Cerebellar cortex (tissue), 1 donor: ENCODE data around the gene HMCES.
"Not testable (repeated sequence)": the region's sequence is repeated elsewhere in the genome, so short reads cannot be mapped to it uniquely, and the experiment has no call there.

Source experiments
- DNase-seq: peaks from one replicate; pipeline ENCODE4 v3.0.0-alpha.2; 2015; ENCODE audit warnings: low spot score

The HMCES gene

GRCh38 chr3:129257609-129258008 is 21.1 kb upstream of the HMCES start:
- DNase-seq: no peak

- DNase-seq: no peak
Observed at GRCh38 chr3:129259612-129260477, 18.8 kb upstream of the HMCES start.

DNA sequence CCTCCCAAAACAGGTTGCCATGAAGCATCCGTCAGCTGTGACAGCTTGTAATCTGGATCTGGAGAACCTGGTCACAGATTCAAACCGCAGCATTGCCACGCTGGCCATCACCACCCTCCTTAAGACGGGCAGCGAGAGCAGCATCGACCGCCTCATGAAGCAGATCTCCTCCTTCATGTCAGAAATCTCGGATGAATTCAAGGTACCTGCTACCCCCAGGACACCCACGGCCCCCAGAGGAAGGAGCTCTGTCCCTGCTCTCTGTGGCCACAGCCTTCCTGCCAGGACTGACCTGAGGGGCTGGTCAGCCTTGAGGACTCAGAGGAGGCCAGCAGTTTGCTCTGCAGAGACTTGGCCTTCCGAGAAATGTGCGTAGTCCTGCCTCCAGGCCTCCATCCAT is 18.1 kb upstream of the HMCES start:
- DNase-seq: no peak

DNA sequence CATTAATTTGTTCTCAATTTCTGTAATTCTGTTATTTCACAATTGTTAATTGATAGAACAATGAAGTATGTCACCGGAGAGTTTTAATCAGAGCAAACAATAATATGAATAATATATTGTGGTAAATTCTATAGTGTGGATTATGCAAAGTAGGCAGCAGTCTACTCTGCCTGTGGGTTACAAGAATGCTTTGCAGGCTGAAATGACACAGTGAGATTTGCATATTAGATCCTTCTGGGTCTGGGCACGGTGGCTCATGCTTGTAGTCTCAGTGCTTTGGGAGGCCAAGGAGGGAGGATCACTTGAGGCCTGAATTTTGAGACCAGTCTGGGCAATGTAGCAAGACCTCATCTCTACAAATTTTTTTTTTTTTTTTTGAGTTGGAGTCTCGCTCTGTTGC is 16.8 kb upstream of the HMCES start:
- no peak for DNase-seq

DNA sequence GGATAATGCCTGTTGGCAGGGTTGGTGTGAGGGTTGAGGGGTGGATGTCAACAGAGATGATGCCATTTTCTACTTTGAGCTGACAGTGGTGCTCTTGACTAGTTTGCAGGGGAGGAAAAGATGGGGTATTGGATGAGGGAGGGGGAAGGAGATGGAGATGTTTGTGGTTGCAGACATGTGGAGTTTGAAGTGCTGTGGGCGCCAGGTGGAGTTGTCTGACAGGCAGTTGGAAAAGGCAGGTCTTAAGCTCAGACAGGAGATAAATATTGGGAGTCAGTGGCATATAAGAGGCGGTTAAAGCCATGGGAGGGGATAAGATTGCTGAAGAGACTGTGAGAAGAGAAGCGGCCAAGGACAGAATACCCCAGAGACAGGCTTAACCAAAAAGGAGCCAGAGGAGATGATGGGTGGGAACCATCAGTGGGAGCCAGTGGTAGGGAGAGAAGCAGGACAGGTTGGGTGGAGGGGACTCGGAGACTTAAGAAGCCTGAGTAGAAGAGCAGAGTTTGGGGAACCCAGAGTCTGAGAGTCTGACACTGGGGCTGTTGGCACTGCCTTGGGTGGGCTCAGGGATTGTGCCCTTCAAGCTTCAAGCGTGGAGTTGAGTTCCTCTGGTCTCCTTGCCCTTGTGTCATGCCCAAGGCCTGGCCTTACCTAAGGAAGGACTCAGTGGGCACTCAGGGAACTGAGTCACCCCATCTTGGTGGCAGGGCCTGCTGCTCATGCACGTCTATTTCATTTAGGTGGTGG is 15.3 kb upstream of the HMCES start:
- no peak for DNase-seq

DNA sequence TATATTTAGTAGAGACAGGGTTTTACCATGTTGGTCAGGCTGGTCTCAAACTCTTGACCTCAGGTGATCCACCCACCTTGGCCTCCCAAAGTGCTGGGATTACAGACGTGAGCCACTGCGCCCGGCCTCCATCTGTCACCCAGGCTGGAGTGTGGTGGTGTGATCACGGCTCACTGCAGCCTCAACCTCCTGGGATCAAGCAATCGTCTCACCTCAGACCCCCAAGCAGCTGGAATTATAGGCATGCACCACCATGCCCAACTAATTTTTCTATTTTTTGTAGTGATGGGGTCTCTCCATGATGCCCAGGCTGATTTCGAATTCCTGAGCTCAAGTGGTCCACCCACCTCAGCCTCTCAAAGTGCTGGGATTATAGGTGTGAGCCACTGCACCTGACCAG is 13.7 kb upstream of the HMCES start:
- not testable (repeated sequence) for DNase-seq

GRCh38 chr3:129266651-129267050 is 12.0 kb upstream of the HMCES start:
- DNase-seq: no peak

DNA sequence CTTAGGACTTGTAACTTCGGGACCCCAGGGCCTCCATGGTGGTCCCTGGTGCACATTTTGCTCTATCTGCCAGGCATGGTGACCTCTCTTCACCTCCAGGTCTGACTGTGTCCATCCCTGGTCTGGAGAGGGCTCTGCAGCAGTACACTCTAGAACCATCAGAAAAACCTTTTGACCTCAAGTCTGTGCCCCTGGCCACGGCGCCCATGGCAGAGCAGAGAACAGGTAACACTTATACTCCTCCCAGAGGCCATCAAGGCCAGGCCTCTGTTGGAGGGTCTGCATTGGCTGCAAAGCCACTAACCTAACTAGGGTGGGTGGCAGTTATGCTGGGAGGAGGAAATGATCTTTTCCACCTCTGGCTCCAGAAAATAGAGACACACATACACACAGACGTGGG is 10.3 kb upstream of the HMCES start:
- DNase-seq: no peak

- no peak for DNase-seq
Observed at GRCh38 chr3:129271674-129272073, 7.0 kb upstream of the HMCES start.

DNA sequence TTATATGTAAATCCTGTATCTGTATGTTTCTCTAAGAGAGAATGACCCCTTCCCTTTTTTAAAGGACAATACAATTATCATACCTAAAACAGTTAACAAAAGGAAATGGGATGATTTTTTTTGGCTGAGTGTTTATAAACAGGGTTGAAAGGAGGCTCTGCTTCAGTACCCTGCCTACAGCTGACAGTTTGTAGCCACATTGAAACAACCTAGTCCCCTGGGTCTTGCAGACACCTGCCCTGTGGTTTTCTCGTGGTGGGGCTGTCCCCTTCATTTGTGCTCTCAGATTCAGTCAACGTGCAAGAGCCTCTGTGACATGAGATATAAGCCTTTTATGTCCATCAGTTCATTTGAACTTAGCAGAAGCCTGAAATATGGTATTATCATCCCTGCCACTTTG is 2.3 kb upstream of the HMCES start:
- DNase-seq: no peak

DNA sequence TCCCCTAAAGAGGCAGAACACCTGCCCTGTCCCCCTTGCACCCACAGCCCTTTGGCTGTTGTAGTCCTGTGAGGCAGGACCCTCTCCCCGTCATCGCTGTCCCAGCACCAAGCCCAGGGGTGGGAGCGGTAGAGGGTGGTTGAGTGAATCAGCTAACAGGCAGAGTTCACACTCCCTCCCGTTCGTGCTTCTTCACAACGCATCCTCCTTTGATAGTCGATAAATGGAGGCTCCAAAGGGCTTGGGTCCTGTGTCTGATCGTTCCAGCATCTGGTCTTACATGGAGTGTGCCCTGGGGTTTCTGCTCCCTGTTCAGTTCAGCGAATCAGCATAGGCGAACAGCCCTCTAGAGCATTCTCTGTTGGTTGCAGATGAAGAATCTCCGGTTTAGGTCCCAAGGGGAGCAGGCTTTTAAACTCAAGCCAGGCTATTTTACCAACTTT is 820 bp upstream of the HMCES start:
- DNase-seq: peak; percentile 28

GRCh38 chr3:129278966-129279906 is 566 bp downstream of the HMCES start:
- DNase-seq: peak; percentile 31

GRCh38 chr3:129280183-129280582 is 1.5 kb downstream of the HMCES start:
- no peak for DNase-seq

- DNase-seq: no peak
Observed at GRCh38 chr3:129281726-129282125, 3.1 kb downstream of the HMCES start.

GRCh38 chr3:129282727-129283327 is 4.2 kb downstream of the HMCES start:
- DNase-seq: no peak

DNA sequence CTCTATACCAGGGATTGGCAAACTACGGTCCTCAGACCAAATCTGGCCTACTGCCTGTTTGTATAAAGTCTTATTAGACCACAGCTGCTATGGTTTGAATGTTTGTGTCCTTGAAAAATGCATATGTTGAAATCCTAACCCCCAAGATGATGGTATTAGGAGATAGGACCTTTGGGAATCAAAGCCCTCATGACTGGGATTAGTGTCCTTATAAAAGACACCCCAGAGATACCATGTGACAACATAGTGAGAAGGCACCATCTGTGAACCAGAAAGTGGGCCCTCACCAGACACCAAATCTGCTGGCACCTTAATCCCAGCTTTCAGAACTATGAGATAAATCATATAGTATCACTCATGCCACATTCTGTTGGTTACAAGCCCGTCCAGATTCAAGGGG is 7.4 kb downstream of the HMCES start:
- DNase-seq: no peak

GRCh38 chr3:129288446-129288845 is 9.8 kb downstream of the HMCES start:
- no peak for DNase-seq

DNA sequence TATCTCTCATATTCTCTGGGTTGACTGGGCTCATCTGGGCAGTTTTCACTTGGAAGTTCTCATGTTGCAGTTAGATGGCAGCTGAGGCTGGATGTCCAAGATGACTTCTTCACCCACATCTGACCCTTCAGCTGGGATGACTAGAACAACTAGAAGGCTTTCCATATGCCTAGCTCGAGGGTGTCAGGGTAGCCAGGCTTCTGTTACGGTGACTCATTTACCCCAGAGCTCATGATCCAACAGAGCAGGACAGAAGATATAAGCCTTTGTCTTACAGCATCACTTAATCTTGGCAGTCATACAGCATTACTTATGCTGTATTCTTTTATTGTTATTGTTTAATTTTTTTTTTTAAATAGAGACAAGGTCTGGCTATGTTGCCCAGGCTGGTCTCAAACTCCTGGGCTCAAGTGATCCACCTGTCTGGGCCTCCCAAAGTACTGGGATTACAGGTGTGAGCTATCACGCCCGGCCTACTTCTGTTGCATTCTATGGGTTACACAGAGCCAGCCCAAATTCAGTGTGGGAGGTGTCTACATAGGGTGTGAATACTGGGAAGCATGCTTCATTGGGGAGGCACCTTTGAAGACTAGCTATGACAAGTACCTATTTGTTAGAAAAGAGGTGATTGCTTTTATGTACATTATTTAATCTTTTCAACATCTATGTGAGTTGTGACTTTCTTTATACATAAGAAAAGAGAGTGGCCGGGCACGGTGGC is 10.7 kb downstream of the HMCES start:
- no peak for DNase-seq

- no peak for DNase-seq
Observed at GRCh38 chr3:129291236-129291886, 12.7 kb downstream of the HMCES start.

GRCh38 chr3:129295286-129295685 is 16.6 kb downstream of the HMCES start:
- DNase-seq: no peak
